ENCODE results near the gene USP48. TPM values are rescaled to one million over a fixed set of nuclear protein-coding genes. Genes with fewer than 3 reads are reported as not detected.

Gene USP48
- total and polyA plus RNA-seq, 2 of the 8 experiments (the other 6 are each of a cell fraction or from before 2014, with no cell fraction given) = 12.8 to 83.5 TPM

DNA sequence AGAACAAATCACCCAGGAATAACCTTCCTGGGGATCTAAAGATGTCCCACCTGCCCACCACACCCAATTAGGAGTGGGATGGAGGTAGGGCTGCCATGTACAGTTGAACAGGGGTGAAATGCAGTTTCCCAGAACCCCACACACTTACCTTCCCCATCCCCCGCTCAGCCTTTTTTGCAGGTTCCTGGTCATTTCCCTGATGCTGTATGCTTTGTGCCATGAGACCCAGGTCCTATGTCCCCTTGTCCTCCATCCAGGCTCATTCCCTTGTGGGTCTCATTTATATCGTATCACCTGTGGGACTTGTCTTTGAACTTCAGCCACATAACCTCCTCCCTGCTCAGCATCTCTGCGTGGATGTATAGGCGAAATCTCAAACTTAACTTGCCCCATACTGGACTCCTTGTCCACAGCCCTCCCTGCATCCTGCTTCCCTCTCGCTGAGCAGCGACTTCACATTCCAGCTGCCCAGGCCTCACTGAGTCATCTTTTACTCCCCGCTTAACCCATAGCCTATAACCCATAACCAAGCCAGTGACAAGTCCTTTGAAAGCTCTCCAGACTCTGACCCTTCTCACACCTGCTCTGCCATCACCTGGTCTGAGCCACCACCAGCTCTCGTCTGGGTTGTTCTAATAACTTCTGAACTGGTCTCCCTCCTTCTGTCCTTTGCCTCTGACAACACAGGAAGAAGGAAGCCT is 33.8 kb upstream of the USP48 start:
- ChIA-PET POLR2A (ENCODE audit: partially characterized antibody) (no interaction called here), CTCF (ENCODE audit: partially characterized antibody) (interaction anchor here (0.8 to 1.5 kb wide), 4 partner anchors 9 to 127 kb away, joined by 3 to 4 read pairs (median 3); no protein-coding TSS in a partner anchor)
- Histone ChIP-seq H2BK12ac (ENCODE audit: low read depth, low read length) (no peak overlapping the region), H2BK5ac (ENCODE audit: low read depth, low read length) (no peak overlapping the region), H3K27ac (ENCODE audit: low read depth, low read length) (no peak overlapping the region), H3K4ac (replicated peaks; ENCODE audit: insufficient read length, low read depth, low read length) (no peak overlapping the region), H3K79me1 (ENCODE audit: low read depth, low read length) (no peaks in the 10 kb centered on the region), H3K18ac (ENCODE audit: extremely low read depth, low read length) (no peak overlapping the region), H3K4me1 (replicated peaks in 1 of 4; ENCODE audit: control insufficient read depth in 3 of 4, insufficient read depth in 4 of 4, low read length in 3 of 4) (peaks cover 0 to 11% (median 2%) of the 10 kb centered on the region in 4 experiments; a peak in 5 of 7 replicates), H3K79me2 (ENCODE audit: control insufficient read depth in 1 of 2, insufficient read depth in 2 of 2, low read length in 2 of 2) (no peaks in the 10 kb centered on the region), H3K9me3 (ENCODE audit: insufficient read depth in 2 of 2, low read depth in 1 of 2, low read length in 1 of 2) (no peaks in the 10 kb centered on the region), H3K4me3 (ENCODE audit: extremely low read depth in 1 of 4, insufficient read depth in 2 of 4, low read depth in 3 of 4, low read length in 4 of 4) (no peak overlapping the region), H3K56ac (replicated peaks; ENCODE audit: insufficient read length, low read depth, low read length) (no peak overlapping the region), H3K27me3 (replicated peaks in 1 of 4; ENCODE audit: control insufficient read depth in 3 of 4, extremely low read depth in 1 of 4, insufficient read depth in 3 of 4, low read length in 3 of 4) (no peaks in the 10 kb centered on the region; a peak in 2 of 7 replicates), H2AFZ (ENCODE audit: low read length) (no peak overlapping the region), H4K8ac (ENCODE audit: extremely low read depth, insufficient read depth, low read length) (no peak overlapping the region), H4K5ac (ENCODE audit: insufficient read length, low read depth, low read length) (no peak overlapping the region), H3K23me2 (ENCODE audit: low read depth, low read length) (no peaks in the 10 kb centered on the region), H3K9ac (replicated peaks in 1 of 4; ENCODE audit: extremely low read depth in 1 of 4, low read depth in 3 of 4, low read length in 3 of 4) (no peak overlapping the region), H2AK5ac (ENCODE audit: low read depth, low read length) (no peak overlapping the region), H3K23ac (ENCODE audit: insufficient read length) (no peak overlapping the region), H2BK15ac (ENCODE audit: low read length) (no peak overlapping the region), H3K36me3 (ENCODE audit: control insufficient read depth in 2 of 4, insufficient read depth in 4 of 4, low read length in 3 of 4) (0 out of 8 replicates have a peak, but pooled peaks cover 0 to 7% (median 0%) of the 10 kb centered on the region in 4 experiments), H4K20me1 (replicated peaks in 1 of 2; ENCODE audit: control insufficient read depth in 1 of 2, insufficient read depth in 2 of 2, low read length in 2 of 2) (no peaks in the 10 kb centered on the region), H2BK120ac (replicated peaks; ENCODE audit: low read depth, low read length) (no peak overlapping the region), H3K14ac (ENCODE audit: insufficient read length) (no peak overlapping the region), H4K91ac (replicated peaks; ENCODE audit: insufficient read length, low read length) (no peak overlapping the region), H3K4me2 (ENCODE audit: insufficient read depth in 1 of 2, low read depth in 2 of 2, low read length in 2 of 2) (no peak overlapping the region), H2BK20ac (ENCODE audit: low read length) (peak overlapping the region; percentile 15; the same call in 1 of the 2 replicates)
- FAIRE-seq (no peak), DNase-seq (ENCODE audit: low read depth in 1 of 2, low spot score in 2 of 2) (no peak)
- WGBS, 2 experiments (ENCODE audit: extremely low coverage in 1 of 2, insufficient coverage in 1 of 2, insufficient read length in 1 of 2, insufficient replicate concordance in 2 of 2, low coverage in 1 of 2, low lambda C conversion rate in 2 of 2, missing lambda C conversion rate in 1 of 2) = 93% methylated on average over 8 of the region's 8 CpGs; no CpG with 5 or more reads in 1 of the 2 experiments
- TF ChIP-seq SP4 (IDR thresholded peaks at IDR 0.05; ENCODE audit: low read length) = no peak
- no peak for TF ChIP-seq TAF7 (optimal IDR thresholded peaks at IDR 0.05; ENCODE audit: borderline replicate concordance, low read depth, low read length)
- TF ChIP-seq HDAC6 (IDR thresholded peaks at IDR 0.05; ENCODE audit: low read depth, low read length) = no peak
- no peak for TF ChIP-seq CTBP2 (IDR thresholded peaks at IDR 0.05; ENCODE audit: borderline replicate concordance, insufficient read depth, insufficient read length, low read length)
- TF ChIP-seq, protein P1, sequence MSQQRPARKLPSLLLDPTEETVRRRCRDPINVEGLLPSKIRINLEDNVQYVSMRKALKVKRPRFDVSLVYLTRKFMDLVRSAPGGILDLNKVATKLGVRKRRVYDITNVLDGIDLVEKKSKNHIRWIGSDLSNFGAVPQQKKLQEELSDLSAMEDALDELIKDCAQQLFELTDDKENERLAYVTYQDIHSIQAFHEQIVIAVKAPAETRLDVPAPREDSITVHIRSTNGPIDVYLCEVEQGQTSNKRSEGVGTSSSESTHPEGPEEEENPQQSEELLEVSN (IDR thresholded peaks at IDR 0.05) = no peak
- TF ChIP-seq EP300 (IDR thresholded peaks at IDR 0.05; ENCODE audit: borderline replicate concordance in 1 of 2, low read depth in 2 of 2, low read length in 2 of 2) = no peak
- TF ChIP-seq, protein P2, sequence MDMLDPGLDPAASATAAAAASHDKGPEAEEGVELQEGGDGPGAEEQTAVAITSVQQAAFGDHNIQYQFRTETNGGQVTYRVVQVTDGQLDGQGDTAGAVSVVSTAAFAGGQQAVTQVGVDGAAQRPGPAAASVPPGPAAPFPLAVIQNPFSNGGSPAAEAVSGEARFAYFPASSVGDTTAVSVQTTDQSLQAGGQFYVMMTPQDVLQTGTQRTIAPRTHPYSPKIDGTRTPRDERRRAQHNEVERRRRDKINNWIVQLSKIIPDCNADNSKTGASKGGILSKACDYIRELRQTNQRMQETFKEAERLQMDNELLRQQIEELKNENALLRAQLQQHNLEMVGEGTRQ (IDR thresholded peaks at IDR 0.05; ENCODE audit: low read length) = no peak
